NCI-H2227 (cell line): Measurements from ENCODE around the gene MT2A.
A peak's percentile ranks its signal among the peaks of the same experiment; 100 is the strongest.

Experiments
- DNase-seq: peaks from one replicate; lab custom pipeline; 2025; ENCODE audit not compliant: unreplicated experiment; lab: John Stamatoyannopoulos, UW

Gene MT2A

DNA sequence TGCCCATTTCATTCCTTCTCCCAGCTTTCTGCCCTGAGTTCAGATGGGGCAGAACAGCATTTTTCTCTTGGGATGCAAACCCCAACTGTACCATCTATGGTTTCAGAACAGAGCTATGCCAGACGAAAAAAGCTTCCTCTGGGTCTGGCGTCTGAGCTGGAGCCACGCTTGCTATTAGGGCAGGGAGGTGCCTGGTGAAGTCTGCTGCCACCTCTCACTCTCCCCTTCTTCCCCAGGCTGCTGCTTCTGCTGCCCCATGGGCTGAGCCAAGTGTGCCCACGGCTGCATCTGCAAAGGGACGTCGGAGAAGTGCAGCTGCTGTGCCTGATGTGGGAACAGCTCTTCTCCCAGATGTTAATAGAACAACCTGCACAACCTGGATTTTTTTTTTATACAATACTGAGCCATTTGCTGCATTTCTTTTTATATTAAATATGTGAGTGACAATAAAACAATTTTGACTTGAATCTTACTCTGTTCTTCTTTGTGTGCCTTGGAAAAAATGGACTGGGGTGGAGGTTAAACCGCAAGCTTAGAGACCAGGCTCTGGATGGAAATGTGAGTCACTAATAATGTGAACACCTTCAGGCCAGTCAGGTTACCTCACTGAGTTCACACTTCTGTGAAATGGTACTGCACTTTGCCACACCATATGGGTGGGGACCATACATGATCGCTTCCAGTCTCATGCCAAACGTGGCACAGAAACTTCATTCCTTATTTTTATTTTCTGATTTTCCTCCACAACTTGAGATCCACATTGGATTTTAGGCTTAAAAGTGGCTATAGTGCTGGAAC is 28.4 kb downstream of the MT2A start:
- no peak for DNase-seq

DNA sequence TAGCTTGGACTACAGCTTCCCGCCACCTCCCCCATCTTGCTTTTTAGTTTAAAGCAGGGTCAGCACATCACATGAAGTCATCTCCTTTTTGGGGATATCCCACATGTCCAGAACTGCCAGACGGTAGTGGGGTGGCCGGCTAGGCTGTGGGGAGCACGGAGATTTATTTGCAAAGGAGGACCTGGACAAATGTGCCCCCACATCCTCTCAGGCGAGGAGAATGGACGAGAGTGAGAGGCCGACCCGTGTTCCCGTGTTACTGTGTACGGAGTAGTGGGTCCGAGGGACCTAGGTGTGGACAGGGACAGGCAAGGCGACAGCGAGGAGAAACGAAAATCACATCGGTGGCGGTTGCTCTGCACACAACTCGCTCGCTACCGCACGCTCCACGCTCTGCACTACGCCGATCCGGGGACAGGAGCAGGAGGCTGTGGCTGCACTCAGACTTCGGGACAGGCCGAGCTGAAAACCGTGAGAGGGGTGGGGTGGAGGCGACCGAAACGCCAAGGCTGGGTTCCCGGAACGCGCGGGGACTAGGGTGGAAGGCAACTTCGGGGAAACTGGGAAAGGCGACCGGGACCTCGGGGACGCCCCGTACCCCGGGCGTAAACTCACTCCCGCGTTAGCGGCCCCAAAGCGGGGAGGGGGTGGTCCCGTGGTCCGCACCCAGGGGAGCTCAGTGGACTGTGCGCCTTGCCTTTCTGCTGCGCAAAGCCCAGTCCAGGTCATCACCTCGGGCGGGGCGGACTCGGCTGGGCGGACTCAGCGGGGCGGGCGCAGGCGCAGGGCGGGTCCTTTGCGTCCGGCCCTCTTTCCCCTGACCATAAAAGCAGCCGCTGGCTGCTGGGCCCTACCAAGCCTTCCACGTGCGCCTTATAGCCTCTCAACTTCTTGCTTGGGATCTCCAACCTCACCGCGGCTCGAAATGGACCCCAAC is 29.7 kb downstream of the MT2A start, which contains the start of gene MT1A:
Gene MT1A, plus strand, starts transcription at position 853 of the 937 bp plus-strand sequence. Its CDS starts 73 bp downstream, at position 926.
- no peak for DNase-seq

DNA sequence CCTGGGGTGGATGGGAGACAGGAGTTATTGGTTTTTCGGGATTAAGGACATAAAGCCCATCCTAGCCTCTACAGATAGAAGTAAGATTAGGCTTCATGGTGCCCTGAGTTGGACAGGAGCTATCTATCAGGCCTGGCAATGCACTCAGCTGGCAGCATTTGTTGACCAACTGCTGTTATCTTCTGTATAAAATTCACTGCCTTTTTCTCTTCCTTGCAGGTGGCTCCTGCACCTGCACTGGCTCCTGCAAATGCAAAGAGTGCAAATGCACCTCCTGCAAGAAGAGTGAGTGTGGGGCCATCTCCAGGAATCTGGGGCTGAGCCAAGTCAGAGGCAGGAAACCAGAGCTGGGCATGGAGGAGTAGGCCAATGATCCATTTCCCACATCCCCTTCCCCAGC is 30.7 kb downstream of the MT2A start:
- no peak for DNase-seq

DNA sequence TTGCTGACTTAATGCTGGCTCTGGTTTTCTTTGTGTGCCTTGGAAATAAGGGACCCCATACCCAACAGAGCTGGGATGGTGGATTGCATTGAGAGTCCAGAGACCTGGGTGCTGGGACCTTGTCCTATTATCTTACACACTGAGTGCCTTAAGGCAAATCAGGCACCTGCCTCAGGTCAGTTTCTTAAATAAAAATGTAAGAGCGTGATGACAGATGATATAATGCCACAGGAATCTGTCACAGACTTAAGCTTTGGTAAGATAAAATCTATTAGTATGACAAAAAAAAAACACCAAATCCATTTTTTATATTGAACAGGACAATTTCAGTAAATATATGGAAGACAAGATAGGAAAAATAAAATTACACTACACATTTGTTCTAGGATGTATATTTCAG is 31.7 kb downstream of the MT2A start:
- DNase-seq: no peak

DNA sequence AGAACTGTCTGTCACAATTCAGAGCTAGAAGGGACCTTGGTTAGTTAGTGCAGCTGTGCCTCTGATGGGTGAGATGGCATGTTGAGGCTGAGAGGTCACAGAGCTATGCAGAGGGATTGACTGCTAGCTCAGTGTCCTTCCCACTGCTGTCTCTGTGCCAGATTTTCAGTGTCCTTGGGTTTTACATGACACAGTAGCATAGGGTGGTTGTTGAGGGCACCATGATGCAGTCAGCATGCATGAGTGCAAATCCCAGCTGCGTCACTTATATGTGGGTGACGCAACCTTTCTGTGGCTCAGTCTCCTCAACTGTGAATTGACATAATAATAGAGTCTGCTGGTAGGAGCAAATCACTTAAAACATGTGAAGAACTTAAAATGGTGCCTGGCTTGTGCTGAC is 32.8 kb downstream of the MT2A start:
- no peak for DNase-seq

DNA sequence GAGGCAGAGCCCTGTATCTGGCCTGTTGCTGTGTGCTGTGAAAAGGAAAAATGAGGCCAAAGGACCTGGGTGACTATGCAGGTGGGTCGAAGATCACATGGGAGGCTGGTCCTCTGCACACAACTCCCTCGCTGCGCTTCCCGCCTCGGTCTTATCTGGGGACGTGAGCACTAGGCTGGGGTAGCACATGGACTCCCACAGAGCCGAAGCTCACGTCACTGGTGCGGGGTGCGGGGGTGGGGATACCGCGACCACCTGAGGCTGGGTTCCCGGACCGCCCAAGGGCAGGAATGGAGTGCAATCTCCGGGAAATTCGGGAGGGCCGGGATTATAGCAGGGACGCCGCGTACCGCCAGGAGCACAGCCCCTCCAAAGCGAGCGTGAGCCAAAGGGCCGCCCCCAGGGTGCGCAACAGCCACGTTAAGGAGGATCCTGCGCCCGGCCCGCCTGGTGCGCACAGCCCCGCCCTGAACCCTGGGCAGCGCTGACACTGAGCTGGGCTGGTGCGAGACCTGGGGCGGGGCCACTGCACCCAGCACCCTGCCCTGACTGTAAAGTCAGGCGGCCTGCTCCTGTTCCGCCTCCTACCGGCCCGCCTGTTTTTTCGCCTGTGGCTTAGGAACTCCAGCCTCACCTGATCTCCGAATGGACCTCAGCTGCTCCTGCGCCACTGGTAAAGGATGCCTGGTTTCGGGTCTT is 34.8 kb downstream of the MT2A start:
- no peak for DNase-seq

DNA sequence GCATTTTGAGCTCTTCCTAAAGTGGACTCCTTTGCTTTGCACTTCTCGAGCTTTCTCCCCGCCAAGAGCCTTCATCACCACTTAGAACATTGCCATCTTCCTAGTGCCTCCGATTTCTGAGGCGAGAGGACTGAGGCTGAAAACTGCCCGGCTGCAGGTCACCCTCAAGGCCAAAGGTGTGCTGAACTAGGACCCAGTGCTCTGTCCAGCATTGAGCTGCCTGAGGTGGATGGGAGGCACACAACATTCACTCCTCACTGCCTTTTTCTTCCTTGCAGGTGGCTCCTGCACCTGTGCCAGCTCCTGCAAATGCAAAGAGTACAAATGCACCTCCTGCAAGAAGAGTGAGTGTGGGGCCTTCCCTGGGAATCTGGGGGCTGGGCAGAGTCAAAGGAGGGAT is 35.4 kb downstream of the MT2A start:
- DNase-seq: no peak

DNA sequence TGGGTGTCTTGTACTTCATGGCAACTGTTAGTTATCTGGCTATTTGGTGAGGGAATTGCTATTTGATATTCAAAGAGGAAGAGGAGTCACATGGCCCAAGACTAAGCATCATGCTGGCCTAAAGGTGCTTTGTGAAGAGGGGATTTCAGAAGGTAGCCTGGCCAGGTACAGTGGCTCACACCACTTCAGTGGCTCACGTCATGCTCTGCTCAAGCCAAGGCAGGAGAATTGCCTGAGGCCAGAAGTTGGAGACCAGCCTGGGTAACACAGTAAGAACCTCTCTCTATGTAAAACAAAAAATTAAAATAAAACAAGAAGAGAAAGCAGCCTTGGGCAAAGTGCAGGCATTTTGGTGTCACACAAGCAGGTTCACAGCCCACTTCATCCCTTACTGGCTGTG is 36.9 kb downstream of the MT2A start:
- DNase-seq: no peak

DNA sequence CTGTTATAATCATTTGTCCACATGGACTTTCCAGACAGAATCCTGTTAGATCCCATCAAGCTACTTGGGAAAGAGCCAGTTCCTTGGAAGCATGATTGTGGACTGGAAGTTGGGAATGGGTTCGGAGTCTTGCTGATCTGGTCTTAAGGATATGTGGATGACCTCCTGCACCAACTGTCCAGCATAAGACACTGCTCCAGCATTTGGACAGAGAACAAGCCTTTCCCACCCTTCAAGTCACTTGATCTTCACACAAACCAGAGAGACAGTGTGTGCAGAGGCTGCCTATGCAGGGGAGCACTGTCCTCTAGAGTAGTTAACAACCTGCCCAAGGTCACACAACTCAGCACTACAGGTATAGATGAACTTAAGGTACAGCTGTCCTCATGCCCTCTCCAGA is 37.5 kb downstream of the MT2A start:
- no peak for DNase-seq

DNA sequence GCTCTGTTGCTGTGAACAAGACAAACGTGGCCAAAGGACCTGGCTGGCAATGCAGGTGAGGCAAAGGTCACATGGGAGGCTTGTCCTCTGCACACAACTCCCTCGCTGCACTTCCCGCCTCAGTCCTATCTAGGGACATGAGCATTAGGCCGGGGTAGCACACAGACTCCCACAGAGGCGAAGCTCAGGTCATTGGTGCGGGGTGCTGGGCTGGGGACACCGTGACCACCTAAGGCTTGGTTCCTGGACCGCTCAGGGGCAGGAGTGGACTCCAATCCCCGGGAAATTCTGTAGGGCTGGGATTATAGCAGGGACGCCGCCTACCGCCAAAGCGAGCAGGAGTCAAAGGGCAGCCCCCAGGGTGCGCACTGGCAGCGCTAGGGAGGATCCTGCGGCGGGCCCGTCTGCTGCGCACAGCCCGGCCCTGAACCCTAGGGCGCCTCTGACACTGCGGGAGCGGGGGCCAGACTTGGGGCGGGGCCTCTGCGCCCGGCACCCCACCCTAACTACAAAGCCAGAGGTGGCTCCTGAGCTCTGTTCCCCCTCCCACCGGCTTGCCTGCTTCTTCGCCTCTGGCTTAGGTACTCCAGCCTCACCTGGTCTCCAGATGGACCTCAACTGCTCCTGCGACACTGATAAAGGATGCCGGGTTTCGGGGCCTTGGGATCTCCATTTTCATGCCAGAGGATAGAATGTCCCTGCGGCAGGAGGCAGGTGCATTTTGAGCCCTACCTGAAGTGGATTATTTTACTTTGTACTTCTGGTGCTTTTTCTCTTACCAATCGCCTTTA is 39.5 kb downstream of the MT2A start:
- DNase-seq: no peak

DNA sequence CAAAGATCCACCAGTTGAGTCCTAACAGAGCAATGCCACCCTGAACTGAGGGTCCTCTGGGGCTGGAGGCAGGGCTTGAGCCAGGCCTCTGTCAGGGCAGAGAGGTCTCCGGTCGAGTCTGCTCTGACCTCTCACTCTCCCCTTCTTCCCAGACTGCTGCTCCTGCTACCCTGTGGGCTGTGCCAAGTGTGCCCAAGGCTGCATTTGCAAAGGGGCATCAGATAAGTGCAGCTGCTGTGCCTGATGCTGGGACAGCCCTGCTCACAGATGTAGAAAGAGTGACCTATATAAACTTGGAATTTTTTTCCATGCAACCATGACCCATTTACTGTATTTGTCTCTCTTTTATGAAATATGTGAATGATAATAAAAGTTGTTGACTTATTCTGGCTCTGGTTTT is 40.9 kb downstream of the MT2A start:
- no peak for DNase-seq

DNA sequence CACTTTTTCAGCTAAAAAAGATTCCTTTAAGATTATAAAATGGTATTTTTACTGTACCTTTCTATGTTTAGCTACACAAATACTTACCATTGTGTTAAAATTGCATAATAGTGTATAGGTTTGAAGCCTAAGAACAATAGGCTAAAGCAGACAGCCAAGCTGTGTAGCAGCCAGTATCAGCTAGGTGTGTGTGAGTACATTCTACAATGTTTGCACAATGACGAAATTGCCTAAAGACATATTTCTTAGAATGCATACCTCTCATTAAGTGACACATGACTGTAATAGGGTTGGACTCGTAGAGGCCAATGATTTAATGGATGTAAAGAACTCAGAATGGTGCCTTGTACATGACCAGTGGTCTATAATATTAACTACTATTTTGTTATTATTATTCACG is 41.4 kb downstream of the MT2A start:
- no peak for DNase-seq

DNA sequence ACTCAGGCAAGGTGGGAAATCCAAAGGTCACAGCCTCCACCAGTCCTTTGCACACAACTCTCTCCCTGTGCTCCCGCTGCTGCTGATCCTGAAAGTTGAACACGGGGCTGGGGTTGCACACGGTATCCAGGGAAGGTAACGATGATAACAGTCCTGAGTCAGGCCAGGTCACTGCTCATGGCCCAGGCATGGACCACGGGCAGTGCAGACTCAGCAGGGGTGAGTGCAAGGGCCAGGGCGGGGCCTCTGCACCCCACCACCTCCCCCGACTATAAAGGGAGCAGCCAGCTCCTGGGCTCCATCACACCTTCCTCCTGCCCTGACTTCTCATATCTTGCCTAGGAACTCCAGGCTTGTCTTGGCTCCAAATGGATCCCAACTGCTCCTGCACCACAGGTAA is 43.2 kb downstream of the MT2A start, which contains the start of gene MT1B:
Gene MT1B, plus strand, starts transcription at position 301 of the 400 bp plus-strand sequence. Its CDS starts 68 bp downstream, at position 369.
- DNase-seq: no peak

DNA sequence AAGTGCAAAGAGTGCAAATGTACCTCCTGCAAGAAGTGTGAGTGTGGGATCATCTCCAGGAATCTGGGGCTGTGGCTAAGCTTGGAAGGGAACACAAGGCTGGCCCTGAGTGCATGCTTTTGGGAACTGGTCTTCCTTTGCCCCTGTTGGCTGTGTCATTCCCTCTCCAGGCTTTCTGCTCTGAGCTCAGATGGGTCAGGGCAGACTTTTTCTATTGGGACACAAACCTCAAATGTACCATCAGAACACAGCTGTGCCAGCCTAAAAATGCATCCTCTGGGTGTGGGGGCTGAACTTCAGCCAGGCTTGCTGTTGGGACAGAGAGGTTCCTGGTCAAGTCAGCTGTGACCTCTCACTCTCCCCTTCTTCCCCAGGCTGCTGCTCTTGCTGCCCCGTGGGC is 44.2 kb downstream of the MT2A start:
- no peak for DNase-seq

DNA sequence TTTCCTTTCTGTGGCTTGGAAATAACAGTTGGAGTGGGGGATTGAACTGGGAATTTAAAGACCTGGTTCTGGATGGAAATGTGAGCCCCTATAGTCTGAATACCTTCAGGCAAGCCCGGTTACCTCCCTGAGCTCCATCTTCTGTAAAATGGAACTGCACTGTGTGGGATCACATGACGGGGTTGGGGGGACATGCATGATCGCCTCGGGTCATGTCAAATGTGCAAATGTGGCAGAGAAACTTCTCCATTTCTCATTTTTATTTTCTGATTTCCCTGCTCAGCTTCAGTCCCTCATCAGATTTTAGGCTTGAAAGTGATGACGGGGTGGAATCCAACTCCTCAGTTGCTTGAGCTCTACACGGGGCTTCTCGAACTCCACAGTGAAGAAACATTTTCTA is 44.8 kb downstream of the MT2A start:
- DNase-seq: no peak

DNA sequence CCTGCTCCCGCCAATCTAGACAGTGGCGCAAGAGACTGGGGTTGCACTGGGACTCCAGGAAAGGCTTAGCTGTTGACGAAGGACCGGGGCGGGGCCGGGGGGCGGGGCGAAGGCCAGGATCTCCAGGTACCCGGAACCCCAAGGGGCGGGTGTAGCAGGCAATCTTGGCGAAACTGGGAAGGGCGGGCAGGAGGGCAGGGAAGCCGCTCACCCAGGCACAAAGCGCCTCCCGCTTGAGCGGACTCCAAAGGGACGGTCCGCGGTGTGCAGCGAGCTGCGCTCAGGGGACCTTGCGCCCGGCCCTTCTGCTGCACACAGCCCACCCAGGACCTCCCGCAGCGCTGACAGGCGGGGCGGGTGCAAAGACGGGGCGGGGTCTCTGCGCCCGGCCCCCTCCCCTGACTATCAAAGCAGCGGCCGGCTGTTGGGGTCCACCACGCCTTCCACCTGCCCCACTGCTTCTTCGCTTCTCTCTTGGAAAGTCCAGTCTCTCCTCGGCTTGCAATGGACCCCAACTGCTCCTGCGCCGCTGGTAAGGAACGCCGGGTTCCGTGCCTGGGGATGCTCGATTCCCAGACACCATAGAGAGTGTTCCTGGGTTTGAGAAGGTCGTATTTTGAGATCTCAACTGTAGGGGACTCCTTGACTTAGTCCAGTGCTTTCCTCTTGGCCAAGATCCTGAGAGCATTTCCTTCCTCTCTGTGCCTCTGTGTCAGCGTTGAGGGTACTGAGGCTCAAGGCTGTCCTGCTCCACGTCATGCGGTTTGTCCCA is 49.4 kb downstream of the MT2A start, which contains the start of gene MT1F:
Gene MT1F, plus strand, starts transcription at position 405 of the 772 bp plus-strand sequence. Its CDS starts 100 bp downstream, at position 505.
- peak; percentile 89 for DNase-seq

DNA sequence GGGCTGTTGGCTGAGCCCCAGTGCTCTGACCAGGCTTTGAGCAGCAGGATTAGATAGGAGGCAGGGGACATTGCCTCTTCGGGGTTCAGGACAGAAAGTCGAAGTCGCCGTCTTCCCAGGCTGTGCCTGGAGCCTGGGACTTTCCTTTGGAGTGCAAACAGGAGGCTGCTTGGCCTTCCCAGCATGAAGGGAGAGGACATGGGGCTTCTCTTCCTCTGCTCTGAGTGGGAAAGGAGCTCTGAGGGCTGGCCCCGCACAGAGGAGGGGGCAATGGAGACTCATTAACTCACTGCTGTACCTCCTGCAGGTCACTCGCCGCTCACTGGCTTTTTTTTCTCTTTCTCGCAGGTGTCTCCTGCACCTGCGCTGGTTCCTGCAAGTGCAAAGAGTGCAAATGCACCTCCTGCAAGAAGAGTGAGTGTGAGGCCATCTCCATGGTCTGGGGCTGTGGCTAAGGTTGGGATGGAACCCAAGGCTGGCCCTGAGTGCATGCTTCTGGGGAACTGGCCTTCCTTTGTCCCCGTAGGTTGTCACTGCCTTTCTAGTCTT is 50.0 kb downstream of the MT2A start:
- no peak for DNase-seq
